NCI-H524 treated with DMSO at 0.1 percent for 48 hours (cell line): ENCODE results near the gene SELENOM.
A peak's percentile ranks its signal among the peaks of the same experiment; 100 is the strongest.

Source experiments
- DNase-seq: peaks from one replicate; lab custom pipeline; 2025; lab: John Stamatoyannopoulos, UW

The SELENOM gene, protein sequence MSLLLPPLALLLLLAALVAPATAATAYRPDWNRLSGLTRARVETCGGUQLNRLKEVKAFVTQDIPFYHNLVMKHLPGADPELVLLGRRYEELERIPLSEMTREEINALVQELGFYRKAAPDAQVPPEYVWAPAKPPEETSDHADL

DNA sequence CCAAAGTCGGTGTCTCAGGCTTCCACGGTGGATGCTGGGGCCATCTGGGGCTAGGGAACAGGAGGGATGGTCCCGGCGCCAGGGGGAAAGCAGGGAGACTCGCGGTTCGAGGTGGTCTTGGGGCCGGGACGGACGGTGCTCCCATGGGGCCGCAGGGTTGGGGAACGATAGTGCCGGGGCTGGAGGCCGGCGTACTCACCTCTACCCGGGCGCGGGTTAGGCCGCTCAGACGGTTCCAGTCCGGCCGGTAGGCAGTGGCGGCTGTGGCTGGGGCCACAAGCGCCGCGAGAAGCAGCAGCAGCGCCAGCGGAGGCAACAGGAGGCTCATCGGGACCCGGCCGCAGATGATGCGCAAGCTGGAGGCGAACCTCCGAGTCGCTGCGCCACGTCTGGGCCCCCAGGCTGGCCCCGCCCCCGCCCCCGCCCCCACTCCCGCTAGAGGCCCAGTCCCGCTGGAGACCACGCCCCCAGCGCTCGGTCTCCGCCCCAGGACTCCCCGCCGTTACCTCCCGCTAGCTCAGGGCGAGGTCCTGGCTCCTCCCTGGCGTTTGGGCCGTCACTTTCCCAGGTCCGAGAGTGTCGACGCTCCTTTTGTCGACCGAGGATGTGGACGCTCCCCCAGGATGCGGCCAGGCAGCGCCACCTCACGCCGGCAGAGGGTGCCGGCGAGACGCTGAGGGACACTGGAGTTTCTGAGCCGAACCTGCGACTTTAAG, at the start of gene SELENOM:
SELENOM (minus strand) TSS at position 391 of the 716 bp plus-strand sequence; CDS start at position 328, 63 bp downstream.
- DNase-seq: peak; percentile 81

DNA sequence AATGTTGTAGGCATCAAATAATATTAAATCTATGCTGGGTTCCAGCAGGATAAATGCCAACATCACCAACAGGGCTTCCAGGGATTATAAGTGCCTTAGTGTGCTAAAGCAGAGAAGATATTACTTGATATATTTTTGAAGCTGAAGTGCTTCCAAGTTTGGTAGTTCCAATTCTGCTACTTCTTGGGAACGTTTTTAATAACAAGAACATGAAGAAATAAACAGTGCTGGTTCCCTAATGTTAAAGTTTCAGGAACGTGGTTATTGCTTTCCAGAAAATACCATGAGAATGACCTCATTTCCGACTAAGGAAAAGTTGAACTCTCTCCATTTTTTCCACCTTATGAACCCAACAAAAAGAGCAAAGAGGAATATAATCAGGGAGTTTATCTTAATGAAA, 48.1 kb upstream of the SELENOM start:
- no peak for DNase-seq

DNA sequence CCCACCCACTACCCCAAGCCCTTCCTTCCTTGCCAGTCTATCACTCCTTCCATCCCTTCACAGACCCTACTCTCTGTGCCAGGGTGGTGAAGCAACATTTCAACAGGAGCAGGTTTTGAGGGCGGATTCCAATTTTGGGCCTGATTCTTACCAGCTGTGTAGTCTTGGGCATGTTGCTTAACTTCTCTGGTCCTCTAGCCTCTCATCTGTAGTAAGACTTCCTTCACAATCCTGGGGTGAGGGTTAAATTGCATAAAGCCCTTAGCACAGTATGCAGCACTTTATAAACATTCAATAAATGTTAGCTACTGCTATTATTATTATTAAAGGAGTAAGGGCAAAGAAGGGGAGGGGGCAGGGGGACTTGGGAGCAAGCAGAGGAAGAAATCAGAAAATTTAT, 47.6 kb upstream of the SELENOM start:
- DNase-seq: no peak

DNA sequence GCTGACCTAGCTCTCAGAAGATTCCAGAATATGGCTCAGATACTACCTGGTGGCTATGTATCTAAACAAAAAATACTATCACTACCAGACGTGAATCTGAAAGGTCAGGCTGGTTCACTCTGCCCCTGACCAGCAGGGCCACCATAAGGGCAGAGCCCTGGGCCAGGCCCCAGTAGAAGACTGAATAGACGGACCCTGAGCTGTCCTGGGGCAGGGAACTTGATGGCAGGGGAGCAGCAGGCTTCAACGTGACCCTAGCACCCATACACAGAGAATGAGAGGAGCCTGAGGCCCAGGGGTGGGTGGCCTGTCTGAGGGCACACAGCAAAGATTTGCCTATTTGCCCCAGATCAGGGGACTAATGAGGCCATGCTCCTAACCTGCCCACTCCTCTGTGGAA, 46.0 kb upstream of the SELENOM start:
- no peak for DNase-seq

DNA sequence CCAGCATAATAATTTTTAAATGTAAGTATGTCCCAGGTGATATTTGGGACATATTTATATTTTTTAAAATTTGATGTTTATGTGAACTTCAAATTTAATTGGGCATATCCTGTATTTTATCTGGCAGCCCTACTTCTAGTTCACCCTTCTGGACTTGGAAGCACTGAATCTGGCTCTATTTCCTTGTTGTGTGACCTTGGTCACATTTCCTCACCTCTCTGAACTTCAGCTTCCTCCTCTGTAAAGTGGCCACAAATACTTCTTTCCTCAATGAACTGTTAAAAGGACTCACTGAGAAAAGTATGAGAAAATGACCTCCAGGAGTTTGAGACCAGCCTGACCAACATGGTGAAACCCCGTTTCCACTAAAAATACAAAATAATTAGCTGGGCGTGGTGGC, 44.5 kb upstream of the SELENOM start:
- no peak for DNase-seq

DNA sequence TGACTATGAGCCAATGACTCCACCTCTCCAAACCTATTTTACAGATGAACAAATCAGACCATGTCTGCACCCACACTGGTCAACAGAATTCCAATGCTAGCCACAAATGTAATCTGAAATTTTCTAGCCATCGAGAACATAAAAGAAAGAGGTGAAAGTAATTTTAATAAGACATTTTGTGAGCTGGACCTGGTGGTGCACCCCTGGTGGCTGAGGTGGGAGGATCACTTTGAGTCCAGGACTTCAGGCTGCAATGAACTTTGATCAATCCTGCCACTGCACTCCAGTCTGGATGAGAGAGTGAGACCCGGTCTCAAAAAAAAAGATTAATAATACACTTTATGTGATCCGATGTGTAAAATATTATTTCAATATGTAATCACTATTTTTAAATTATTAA, 43.2 kb upstream of the SELENOM start:
- DNase-seq: no peak

DNA sequence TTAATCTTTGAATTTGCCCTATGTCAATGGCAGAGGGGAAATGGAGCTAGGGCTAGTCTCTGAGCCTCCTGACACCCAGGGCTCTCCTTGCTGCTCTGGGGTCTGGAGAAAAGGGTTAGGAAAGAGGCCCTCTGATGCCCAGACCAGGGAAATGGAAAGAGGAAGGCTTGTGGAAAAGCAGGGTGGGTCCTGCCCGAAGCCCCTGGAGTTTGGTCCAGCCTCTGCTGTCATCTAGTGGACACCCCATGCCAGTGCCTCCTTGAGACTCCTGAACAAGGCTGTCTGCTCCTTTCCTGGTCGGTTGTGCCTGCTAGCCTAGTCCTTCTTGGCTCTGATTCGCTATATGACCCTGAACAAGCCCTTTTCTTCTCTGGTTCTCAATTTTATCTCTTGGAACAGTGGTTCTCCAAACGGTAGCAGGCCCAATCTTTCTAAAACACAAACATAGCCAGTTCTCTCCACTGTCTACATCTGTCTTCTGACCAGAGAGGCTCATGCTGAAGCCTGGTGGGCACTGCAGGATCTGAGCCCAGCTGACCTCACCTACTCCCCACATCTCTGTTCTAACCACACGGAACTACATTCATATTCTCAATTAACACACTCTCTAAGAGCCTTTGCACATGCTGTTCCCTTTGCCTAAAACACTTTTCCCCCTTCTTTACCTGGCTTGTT, 41.7 kb upstream of the SELENOM start:
- DNase-seq: peak; percentile 5

DNA sequence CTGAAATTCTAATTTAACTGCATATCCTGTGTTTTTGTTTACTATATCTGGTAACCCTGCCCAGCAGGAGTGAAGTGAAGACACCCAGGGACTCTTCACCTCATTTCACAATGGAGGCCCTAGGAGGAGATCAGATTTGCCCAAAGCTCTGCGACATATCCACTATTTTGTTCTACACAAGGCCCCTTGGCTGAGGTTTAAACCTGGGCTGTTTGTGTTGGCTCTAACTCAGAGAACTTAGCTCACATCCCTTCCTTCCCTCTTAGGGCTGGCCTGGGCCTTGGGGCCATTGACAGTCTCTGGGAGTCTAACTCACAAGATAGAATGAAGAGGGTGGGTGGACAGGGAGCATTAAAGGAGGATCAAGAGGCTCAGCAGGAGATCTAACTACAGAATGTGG, 41.1 kb upstream of the SELENOM start:
- no peak for DNase-seq

DNA sequence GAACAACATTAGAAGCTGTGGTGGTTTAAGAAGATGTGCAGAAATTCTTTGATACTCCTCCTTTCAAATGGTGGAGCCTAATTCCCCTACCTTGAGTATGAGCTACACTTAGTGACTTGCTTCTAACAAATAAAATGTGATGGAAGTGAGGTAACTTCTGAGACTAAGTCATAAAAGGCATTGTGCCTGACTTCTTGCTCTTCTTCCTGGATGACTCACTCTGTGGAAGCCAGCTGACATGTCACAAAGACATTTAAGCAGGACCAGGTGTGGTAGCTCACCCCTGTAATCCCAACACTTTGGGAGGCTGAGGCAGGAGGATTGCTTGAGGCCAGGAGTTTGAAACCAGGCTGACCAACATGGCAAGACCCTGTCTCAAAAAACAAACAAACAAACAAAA, 36.9 kb upstream of the SELENOM start:
- DNase-seq: no peak

DNA sequence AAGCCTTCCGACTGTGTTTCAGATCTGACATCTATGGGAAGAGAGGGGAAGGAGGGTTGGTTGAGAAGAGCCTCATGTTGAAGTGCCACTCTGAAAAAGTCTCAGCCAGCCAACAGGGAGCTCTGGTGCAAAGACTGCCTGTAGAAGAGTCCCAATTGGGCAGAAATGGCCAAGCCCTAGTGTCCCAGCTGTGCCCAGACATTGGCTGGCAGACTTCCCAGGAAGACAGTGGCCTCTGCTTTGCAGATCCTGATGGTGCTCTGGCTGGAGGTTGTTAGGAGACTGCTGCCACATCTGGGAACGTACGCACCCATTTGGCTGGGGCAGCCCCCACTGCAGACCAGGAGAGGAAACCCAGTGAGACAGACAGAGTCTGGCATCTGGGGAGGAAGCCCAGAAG, 36.2 kb upstream of the SELENOM start:
- DNase-seq: no peak

DNA sequence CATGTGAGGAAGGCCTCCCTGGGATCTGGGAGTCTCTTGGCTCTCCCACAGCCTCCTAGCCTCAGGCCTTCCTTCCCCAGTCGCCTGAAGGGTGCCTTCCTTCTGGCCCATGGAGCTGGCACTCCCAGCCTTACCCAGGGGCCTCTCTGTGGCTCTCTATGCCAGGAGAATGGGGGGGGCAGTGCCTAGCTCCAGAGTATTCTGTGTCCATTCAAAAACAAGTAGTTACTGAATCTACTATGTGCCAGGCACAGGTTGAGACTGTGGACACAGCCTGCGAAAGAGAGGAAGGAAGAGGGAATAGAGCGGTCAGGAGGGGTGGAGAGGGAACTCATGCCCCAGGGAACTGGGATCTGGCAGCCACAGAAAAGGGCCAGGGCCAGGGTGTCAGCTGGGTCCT, 35.7 kb upstream of the SELENOM start:
- DNase-seq: no peak

DNA sequence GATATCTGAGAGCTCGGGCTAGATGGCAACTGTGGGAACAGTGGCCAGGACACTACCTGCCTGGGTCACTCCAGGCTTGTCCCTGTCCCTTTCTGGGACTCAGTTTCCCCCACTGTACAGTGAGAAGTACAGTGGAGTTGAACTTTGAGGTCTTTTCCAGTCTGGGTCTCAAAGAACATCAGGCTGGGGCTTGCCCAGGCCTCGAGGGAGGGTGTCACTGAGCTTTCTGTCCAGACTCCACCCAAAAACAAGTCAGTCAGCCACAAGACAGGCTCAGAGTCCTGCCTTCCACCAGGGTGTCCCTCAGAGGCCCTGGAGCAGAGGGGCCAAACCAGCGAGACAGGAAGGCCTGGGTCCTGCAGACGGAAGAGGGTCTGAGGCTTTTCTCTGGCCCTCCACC, 34.9 kb upstream of the SELENOM start:
- DNase-seq: no peak

DNA sequence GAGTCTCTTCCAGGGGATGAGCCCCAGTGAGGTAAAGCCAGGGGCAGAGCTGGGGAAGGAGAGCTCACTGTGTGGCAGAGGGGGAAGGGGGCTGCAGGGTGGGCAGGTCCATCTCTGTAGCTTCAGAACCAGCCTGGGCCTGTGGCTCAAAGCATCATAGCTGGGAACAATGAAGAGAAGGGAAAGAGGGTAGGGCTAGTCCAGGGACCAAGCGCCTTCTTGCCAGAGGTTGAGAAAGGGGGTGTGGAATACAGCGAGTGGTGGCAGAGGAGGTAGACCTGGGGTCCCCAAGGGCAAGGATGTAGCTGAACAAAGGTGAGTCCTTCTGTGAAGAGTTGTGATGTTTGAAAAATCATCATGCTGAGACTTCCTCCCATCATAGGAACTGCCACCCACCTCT, 34.2 kb upstream of the SELENOM start:
- DNase-seq: no peak

DNA sequence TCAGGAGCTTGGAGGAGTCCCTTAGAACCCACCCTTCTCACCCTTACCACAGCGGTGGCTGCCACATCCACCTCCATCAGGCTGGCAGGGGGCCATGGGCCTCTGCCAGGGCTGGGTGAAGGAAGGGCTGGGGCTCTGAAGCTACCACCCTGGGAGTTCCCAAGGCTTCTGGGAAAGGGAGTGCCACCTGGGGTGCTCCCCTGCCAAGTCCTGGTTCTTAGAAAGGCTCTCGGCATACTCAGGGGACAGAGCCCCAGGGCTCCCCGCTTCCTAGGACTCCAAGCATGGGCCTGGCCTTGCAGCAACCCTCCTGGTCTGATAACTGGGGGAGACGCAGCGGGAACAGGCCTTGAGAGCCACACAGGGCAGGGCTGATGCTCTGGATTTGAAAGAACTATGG, 33.4 kb upstream of the SELENOM start:
- no peak for DNase-seq

DNA sequence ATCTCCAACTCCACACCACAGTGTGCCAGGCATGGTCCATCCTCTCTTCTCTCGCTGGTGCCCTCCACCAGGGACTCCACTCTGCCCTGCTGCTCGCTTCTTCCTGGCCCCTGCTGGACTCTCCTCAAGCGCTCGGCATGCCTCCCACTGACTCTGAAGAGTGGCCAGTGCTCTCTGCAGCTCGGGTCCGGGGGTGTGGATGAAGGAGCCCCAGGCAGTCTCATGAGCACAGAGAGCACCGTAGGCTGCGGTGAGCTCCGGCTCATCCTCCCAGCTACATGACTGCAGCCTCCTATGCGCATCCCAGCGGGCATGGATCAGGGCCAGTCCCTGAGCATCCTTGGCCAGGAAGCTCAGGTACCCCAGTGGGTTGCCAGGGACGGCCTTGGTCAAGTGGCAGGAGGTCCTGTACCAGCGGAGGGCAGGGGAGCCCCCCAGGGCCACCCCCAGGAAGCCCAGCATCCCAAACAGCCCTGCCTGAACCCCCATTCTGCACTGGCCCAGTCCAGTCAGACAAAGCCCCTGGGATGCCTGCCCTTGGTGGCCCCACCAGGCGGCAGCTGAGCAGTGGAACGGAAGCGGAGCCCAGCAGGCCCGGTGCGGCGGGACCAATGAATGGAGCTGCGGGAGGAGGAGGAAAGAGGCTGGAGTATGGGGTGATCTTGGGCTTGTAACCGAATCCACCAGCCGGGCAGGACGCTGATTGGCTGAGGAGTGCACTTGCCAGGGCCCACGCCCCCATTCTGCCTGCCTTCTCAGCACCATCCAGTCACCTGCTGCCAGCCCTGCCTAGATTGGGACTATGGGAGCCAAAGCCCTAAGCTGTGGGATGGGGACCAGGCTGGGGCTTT, 32.7 kb upstream of the SELENOM start, which contains the start of gene PLA2G3:
PLA2G3 (minus strand) TSS at position 643 of the 851 bp plus-strand sequence; CDS start at position 489, 154 bp downstream.
- DNase-seq: peak; percentile 86

DNA sequence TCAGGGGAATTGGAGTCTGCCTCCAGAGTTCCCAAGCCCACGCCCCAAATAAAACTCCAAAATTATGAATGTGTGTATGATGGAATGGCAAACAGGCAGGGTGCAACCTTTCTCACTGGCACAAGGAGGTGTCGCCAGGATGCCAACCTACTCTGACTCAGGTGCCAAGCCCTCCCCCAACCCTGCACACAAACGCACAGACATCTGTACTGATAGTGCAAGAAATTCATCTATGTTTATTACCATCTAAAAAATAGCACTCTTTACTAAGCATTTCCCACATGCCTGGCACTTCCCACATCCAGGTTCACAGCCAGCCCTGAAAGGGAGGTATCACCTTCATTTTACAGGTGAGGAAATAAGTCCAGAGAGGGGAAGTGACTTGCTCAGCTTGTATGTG, 31.7 kb upstream of the SELENOM start:
- DNase-seq: no peak

DNA sequence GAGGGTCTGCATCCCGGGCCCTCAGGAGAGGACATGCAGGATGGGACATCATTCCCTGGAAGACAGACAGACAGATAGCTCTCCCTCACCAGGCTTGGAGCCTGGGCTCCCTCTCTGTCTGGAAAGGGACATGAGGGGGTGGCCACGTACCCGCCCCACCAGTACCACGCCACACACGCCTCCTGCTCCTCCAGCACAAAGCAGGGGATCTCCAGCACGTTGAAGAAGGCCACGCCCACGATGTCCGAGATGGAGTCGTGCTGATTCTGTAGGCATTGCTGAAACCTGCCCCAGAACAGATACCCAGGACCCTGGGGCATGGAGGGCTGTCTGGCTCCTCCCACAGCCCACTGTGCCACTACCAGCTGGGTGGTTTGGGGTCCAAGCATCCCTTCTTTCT, 30.8 kb upstream of the SELENOM start:
- DNase-seq: no peak

DNA sequence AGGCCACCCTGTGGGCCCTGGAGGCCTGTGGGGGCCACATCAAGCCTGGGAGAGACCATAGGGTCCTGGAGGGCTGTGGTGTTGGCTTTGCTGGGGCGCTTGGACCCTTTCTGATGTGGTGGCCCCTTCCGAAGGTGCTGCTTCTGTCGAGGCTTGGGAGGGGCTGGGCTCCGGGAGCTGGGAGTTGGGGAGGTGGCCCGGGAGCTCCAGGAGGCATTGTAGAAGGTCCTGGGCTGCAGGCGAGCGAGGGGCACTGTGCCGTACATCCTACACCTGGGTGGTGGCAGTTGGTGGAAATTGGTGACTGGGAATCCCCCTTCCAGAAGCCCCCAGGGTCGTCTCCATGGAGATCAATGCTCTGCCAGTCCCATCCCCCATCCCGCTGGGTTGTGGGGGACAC, 30.4 kb upstream of the SELENOM start:
- DNase-seq: no peak

DNA sequence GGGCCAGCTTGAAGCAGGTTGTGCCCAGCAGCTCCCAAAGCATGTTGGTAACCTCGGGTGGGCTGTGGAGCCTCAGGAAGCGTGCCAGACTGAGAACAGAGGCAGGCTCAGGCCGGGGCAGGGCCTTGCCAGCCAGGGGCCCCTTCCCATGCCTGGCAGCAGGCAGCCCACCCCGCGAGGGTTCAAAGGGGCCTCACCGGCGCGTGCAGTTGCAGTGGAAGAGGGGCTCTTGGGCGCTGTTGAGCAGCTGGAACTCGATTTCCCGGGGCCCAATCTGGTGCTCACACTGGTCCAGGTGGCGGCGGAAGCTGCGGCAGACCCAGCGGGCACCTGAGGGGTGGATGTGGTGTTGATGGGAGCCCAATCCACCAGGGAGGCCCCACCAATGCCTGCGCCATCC, 29.3 kb upstream of the SELENOM start:
- DNase-seq: no peak

DNA sequence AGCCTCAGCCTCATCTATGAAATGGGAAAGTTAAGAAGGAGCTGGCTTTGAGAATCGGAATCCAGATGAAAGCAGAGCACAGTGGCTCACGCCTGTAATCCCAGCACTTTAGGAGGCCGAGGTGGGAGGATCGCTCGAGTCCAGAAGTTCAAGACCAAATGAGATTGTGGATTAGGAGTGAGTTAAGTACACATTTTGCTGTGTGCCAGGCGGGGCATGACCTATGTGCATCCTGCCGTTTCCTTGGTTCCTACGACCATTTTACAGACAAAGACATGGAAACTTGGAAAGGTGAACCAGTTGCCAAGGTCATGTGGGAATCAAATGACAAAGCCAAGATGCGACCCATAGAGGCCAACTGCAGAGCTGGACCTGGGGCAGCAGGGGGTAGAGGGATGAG, 28.8 kb upstream of the SELENOM start:
- DNase-seq: no peak

DNA sequence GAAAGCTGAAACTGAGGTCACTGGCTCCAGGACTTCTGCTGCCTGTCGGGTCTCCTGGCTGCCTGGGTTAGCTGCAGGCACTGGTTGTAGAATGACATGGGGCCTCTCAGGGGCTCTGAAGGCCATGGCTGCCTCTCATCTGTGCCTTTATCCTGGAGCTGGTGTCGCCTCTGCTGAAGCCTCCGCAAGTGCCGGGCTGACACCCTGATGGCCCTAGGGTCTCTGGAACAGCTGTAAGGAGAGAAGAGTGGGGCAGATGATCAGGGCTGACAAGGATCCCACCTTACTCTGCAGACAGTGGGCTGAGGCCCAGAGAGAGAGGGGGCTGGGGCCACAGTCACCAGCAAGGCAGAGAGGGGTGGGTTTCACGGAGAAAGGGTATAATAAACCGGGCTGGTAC, 28.3 kb upstream of the SELENOM start:
- DNase-seq: no peak

DNA sequence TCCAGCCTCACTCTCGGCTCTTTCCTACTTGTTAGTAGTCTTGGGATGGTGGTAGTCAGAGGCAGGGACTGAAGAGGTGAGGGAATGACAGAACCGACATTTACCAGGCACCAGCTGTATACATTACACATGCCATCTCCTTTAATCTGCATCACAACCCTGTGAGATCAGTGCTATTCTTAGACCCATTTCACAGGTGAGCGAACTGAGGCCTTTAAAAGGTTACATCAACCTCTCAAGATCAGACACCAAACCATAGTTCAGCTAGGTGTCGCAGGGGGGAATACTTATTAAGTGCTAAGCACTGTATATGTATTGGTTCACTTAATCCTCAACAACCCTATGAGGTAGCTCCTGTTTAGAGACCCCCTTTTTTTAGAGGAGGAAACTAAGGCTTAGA, 27.3 kb upstream of the SELENOM start:
- no peak for DNase-seq

DNA sequence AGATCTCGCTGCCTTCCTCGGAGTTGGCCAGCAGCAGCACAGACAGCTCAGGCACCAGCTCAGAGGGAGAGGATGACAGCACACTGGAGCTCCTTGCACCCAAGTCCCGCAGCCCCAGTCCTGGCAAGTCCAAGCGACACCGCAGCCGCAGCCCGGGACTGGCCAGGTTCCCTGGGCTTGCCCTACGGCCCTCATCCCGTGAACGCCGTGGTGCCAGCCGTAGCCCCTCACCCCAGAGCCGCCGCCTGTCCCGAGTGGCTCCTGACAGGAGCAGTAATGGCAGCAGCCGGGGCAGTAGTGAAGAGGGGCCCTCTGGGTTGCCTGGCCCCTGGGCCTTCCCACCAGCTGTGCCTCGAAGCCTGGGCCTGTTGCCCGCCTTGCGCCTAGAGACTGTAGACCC, 26.5 kb upstream of the SELENOM start:
- DNase-seq: no peak
